MCF 10A (cell line): ENCODE results near the gene NAPB. TPM values are rescaled to one million over a fixed set of nuclear protein-coding genes. Genes with fewer than 3 reads are reported as not detected.

ENCODE experiments used
- BruUV-seq: library from RNA; stranded (reverse); fragments of 400-500 nt; replicated peaks from 2 replicates; lab custom pipeline; 2021; lab: Mats Ljungman, UMichigan
- CTCF ChIA-PET: fragments of 300-600 bp; sonication (Branson Sonifier 250); formaldehyde crosslinking; extraction: SDS; loops from one replicate; lab custom pipeline; 2021; ENCODE audit warnings: antibody characterized with exemption, inconsistent platforms; lab: Yijun Ruan, JAX
- POLR2A ChIA-PET: fragments of 300-600, 350-650 bp; sonication (Branson Sonifier 250); formaldehyde crosslinking; extraction: SDS; loops from one replicate; lab custom pipeline; 2020; ENCODE audit warnings: antibody characterized with exemption, inconsistent platforms; lab: Yijun Ruan, JAX
- DNase-seq: peaks from one replicate; pipeline ENCODE4 v3.0.0-alpha.2; 2018; ENCODE audit not compliant: unreplicated experiment
- H3K27ac Mint-ChIP-seq: one replicate; pipeline ENCODE4 v1.8.0; 2022; ENCODE audit warnings: mild to moderate bottlenecking, low read depth, mixed read lengths; ENCODE audit not compliant: unreplicated experiment
- H3K27me3 Mint-ChIP-seq: one replicate; pipeline ENCODE4 v1.8.0; 2022; ENCODE audit warnings: mixed read lengths; ENCODE audit not compliant: insufficient read depth, unreplicated experiment
- H3K36me3 Mint-ChIP-seq: one replicate; pipeline ENCODE4 v1.8.0; 2022; ENCODE audit warnings: mild to moderate bottlenecking, moderate library complexity, mixed read lengths; ENCODE audit not compliant: insufficient read depth, unreplicated experiment
- H3K4me1 Mint-ChIP-seq: one replicate; pipeline ENCODE4 v1.8.0; 2022; ENCODE audit warnings: mixed read lengths; ENCODE audit not compliant: insufficient read depth, unreplicated experiment
- H3K4me3 Mint-ChIP-seq: one replicate; pipeline ENCODE4 v1.8.0; 2022; ENCODE audit warnings: mild to moderate bottlenecking, moderate library complexity, mixed read lengths; ENCODE audit not compliant: unreplicated experiment
- H3K9me3 Mint-ChIP-seq: one replicate; pipeline ENCODE4 v1.8.0; 2022; ENCODE audit warnings: mixed read lengths; ENCODE audit not compliant: unreplicated experiment
- intact Hi-C: fragments of 100-400 bp; cut with micrococcal nuclease; formaldehyde crosslinking; loops from 2 replicates; pipeline ENCODE4 v1.14.1; 2022
- total RNA-seq: library from RNA; stranded (reverse); gene quantifications from 2 replicates; pipeline ENCODE4 v1.2.3, GENCODE V29; 2022
- TF ChIP-seq, protein P1 (sequence below): fragments of 200-600 bp; IDR thresholded peaks from one replicate; pipeline ENCODE4 v1.8.0; 2022; ENCODE audit warnings: antibody characterized with exemption, mild to moderate bottlenecking; ENCODE audit not compliant: unreplicated experiment

Gene NAPB
- total RNA-seq, 1 experiment from 2014 or later, result 9.6 TPM

DNA sequence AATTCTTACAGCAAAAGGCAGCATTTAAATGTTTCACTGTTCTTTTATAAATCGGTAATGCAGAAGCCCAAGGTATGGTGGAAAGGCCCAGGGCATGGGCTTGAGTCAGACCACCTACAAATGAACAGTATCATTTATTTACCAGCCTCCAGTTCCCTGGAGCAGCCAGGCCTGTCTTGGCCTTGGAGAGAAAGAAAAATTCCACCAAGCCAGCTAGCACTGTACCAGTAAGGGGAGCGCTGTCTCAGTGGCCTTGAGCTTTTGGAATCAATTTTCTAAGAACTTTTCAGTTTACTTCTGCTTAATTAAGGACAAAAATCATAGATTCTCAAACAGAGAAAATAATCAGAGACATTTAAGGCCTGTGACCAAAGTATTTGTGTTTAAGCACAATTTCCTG lies 12.3 kb downstream of the NAPB start:
- no TSS peak for BruUV-seq
- DNase-seq, result no peak
- peaks cover 6% of the 10 kb centered on the region for H3K36me3 Mint-ChIP-seq
- no peak overlapping the region for H3K27ac Mint-ChIP-seq
- TF ChIP-seq, protein P1, sequence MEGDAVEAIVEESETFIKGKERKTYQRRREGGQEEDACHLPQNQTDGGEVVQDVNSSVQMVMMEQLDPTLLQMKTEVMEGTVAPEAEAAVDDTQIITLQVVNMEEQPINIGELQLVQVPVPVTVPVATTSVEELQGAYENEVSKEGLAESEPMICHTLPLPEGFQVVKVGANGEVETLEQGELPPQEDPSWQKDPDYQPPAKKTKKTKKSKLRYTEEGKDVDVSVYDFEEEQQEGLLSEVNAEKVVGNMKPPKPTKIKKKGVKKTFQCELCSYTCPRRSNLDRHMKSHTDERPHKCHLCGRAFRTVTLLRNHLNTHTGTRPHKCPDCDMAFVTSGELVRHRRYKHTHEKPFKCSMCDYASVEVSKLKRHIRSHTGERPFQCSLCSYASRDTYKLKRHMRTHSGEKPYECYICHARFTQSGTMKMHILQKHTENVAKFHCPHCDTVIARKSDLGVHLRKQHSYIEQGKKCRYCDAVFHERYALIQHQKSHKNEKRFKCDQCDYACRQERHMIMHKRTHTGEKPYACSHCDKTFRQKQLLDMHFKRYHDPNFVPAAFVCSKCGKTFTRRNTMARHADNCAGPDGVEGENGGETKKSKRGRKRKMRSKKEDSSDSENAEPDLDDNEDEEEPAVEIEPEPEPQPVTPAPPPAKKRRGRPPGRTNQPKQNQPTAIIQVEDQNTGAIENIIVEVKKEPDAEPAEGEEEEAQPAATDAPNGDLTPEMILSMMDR, result no peak
- peaks cover 31% of the 10 kb centered on the region for H3K4me1 Mint-ChIP-seq
- intact Hi-C loops, result loop anchor here (5.0 kb wide), 1 partner anchor 647 kb away; no protein-coding TSS in a partner anchor
- ChIA-PET CTCF (interaction anchor here (1.5 to 1.7 kb wide), 2 partner anchors 12 to 33 kb away, joined by 4 to 5 read pairs; partner anchors contain the start of gene NAPB), POLR2A (interaction anchor here (1.1 to 2.3 kb wide), 3 partner anchors 8 to 51 kb away, joined by 3 to 17 read pairs (median 7); no protein-coding TSS in a partner anchor)
- no peaks in the 10 kb centered on the region for H3K27me3 Mint-ChIP-seq
- no peaks in the 10 kb centered on the region for H3K9me3 Mint-ChIP-seq
- H3K4me3 Mint-ChIP-seq, result no peak overlapping the region

DNA sequence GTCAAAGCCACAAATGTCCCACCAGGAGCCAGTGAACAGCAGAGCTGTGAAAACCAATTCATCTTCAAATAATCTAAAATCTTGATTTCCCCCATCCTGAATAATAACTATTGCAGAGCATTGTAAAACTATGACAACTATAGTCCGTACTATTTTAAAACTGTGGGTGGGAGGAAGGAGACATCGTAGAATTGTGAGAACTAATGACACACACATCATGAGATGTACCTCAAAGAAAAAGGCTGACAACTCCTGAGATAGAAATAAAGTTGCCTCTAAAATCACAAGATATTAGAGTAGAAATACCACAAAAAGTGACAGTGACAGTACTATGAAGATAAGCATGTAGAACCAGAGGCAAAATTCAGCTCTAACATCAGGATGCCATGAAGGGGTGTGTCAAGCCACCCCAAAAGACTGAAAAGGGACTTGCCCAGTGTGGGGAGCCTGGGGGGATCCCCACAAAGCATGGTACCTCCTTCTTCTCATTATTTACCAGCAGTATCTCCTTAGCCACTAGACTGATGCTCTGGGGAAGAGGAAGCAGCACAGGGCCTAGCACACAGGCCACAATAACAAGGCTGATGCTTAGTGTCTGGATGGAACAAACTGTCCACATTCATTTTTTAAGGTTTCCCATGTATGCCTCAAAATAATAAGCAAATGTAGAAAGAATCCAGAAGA lies 13.4 kb downstream of the NAPB start:
- DNase-seq, result no peak
- TF ChIP-seq, protein P1, result no peak
- H3K36me3 Mint-ChIP-seq, result peaks cover 10% of the 10 kb centered on the region
- H3K4me3 Mint-ChIP-seq, result no peak overlapping the region
- intact Hi-C loops, result loop anchor here (5.0 kb wide), 1 partner anchor 646 kb away; no protein-coding TSS in a partner anchor
- no peaks in the 10 kb centered on the region for H3K27me3 Mint-ChIP-seq
- H3K9me3 Mint-ChIP-seq, result no peaks in the 10 kb centered on the region
- ChIA-PET POLR2A (interaction anchor here (1.2 to 8.9 kb wide), 2 partner anchors 10 to 47 kb away, joined by 3 to 145 read pairs; partner anchors contain the start of gene NAPB), CTCF (interaction anchor here (0.7 to 3.1 kb wide), 3 partner anchors 12 to 1045 kb away, joined by 4 to 16 read pairs (median 5); partner anchors contain the start of gene NAPB)
- no peak overlapping the region for H3K27ac Mint-ChIP-seq
- no TSS peak for BruUV-seq
- H3K4me1 Mint-ChIP-seq, result peaks cover 25% of the 10 kb centered on the region

DNA sequence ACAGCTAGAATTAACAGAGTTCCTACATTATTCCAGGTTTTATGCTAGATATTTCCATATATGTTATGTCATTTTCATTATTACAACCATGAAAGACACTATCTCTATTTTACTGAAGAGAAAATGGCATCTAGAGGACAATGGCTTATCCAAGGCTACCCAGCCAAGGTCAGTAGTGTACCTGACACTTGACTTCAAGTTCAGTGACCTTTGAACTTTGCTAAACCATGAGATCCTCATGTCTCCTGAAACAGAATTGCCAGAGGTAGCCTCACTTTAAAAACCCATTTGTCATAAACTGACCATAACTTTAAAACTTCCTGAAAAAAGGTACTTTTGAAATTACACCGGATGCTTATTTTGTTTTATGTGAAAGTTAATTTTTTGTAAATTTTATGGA lies 14.4 kb downstream of the NAPB start:
- no peaks in the 10 kb centered on the region for H3K27me3 Mint-ChIP-seq
- no peak overlapping the region for H3K27ac Mint-ChIP-seq
- H3K4me3 Mint-ChIP-seq, result no peak overlapping the region
- H3K4me1 Mint-ChIP-seq, result peaks cover 19% of the 10 kb centered on the region
- H3K36me3 Mint-ChIP-seq, result peaks cover 13% of the 10 kb centered on the region
- ChIA-PET CTCF (interaction anchor here (1.0 to 3.1 kb wide), 3 partner anchors 10 to 683 kb away, joined by 3 to 16 read pairs (median 3); partner anchors contain the start of gene NAPB), POLR2A (interaction anchor here (1.2 to 8.9 kb wide), 3 partner anchors 11 to 56 kb away, joined by 3 to 145 read pairs (median 35); partner anchors contain the start of genes NAPB and NXT1)
- intact Hi-C loops, result loop anchor here (5.0 kb wide), 1 partner anchor 645 kb away; no protein-coding TSS in a partner anchor
- no TSS peak for BruUV-seq
- no peak for DNase-seq
- TF ChIP-seq, protein P1, result no peak
- no peaks in the 10 kb centered on the region for H3K9me3 Mint-ChIP-seq

DNA sequence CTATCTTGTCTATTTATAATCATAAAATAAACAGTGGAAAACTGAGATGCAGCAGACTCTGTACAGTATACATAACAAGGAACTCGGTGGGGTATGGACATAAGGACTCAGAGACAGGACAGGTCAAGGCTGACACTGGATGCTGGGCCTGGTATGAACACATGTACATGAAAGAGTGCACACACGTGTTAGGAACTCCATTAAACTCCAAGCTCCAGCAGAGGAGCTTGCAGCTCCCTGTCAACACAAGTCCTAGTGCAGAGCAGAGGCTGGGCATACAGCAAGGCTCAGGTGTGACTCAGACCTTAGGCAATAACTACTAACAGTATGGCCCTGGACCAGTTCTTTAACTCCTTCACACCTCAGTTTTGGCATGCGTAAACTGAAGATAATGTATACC lies 17.1 kb downstream of the NAPB start:
- CTCF ChIA-PET, result interaction anchor here (0.8 to 3.6 kb wide), 9 partner anchors 12 to 202 kb away, joined by 3 to 19 read pairs (median 5); partner anchors contain the start of genes CST9 and NXT1
- H3K27ac Mint-ChIP-seq, result no peak overlapping the region
- H3K27me3 Mint-ChIP-seq, result no peaks in the 10 kb centered on the region
- POLR2A ChIA-PET, result interaction anchor here (0.6 to 8.9 kb wide), 11 partner anchors 10 to 233 kb away, joined by 3 to 145 read pairs (median 5); partner anchors contain the start of genes GZF1, NAPB and NXT1
- no peak overlapping the region for H3K4me3 Mint-ChIP-seq
- H3K4me1 Mint-ChIP-seq, result peaks cover 12% of the 10 kb centered on the region
- intact Hi-C loops, result no loop called here
- H3K36me3 Mint-ChIP-seq, result peaks cover 23% of the 10 kb centered on the region
- BruUV-seq, result no TSS peak
- TF ChIP-seq, protein P1, result no peak
- DNase-seq, result peak; percentile 73
- no peaks in the 10 kb centered on the region for H3K9me3 Mint-ChIP-seq
